HFFc6 (cell line): ENCODE measurements around the gene ARHGEF37. TPM values are rescaled to one million over a fixed set of nuclear protein-coding genes. Genes with fewer than 3 reads are reported as not detected.

ENCODE experiments used
- DNase-seq: peaks from one replicate; pipeline ENCODE4 v3.0.0-alpha.2; 2018
- H3K27ac Mint-ChIP-seq: 2 replicates; pipeline ENCODE4 v1.8.0; 2020; ENCODE audit warnings: mild to moderate bottlenecking, mixed read lengths
- H3K27me3 Mint-ChIP-seq: 2 replicates; pipeline ENCODE4 v1.8.0; 2021; ENCODE audit warnings: mild to moderate bottlenecking, moderate library complexity, mixed read lengths; ENCODE audit not compliant: insufficient read depth
- H3K36me3 Mint-ChIP-seq: 2 replicates; pipeline ENCODE4 v1.8.0; 2021; ENCODE audit warnings: low read depth, mixed read lengths
- H3K4me1 Mint-ChIP-seq: 2 replicates; pipeline ENCODE4 v1.8.0; 2020; ENCODE audit warnings: low read depth, mixed read lengths
- H3K4me3 Mint-ChIP-seq: 2 replicates; pipeline ENCODE4 v1.8.0; 2020; ENCODE audit warnings: mild to moderate bottlenecking, moderate library complexity, mixed read lengths
- H3K9me3 Mint-ChIP-seq: 2 replicates; pipeline ENCODE4 v1.8.0; 2020; ENCODE audit warnings: mild to moderate bottlenecking, mixed read lengths
- CTCF ChIP-seq: fragments of 200-600 bp; sonication (generic); IDR thresholded peaks from 2 replicates; pipeline ENCODE4 v1.5.0; 2021; ENCODE audit warnings: antibody characterized with exemption, mild to moderate bottlenecking
- total RNA-seq, 6 experiments: library from RNA; stranded (reverse); fragmentation: NEBNext Ultra II Directional; extraction: Animal tissue kit (Norgen Biotek cat#: 25700); gene quantifications; 2 replicates in 1 of 6; 3 replicates in 5 of 6; pipeline ENCODE4 v1.2.3, GENCODE V29; 2021

ARHGEF37 gene
- total RNA-seq, 6 experiments from 2014 or later: 0.31 to 0.81 (median 0.38) TPM

GRCh38 chr5:149680810-149681221, 99.5 kb downstream of the ARHGEF37 start:
- no peak for TF ChIP-seq CTCF
- peaks cover 49% of the 10 kb centered on the region for H3K27me3 Mint-ChIP-seq
- H3K36me3 Mint-ChIP-seq: no peaks in the 10 kb centered on the region
- no peaks in the 10 kb centered on the region for H3K9me3 Mint-ChIP-seq
- no peak overlapping the region for H3K27ac Mint-ChIP-seq
- no peak overlapping the region for H3K4me3 Mint-ChIP-seq
- DNase-seq: no peak
- no peaks in the 10 kb centered on the region for H3K4me1 Mint-ChIP-seq

GRCh38 chr5:149681252-149681651, 100.0 kb downstream of the ARHGEF37 start:
- no peak overlapping the region for H3K27ac Mint-ChIP-seq
- no peaks in the 10 kb centered on the region for H3K36me3 Mint-ChIP-seq
- TF ChIP-seq CTCF: no peak
- no peak overlapping the region for H3K4me3 Mint-ChIP-seq
- H3K4me1 Mint-ChIP-seq: no peaks in the 10 kb centered on the region
- no peak for DNase-seq
- no peaks in the 10 kb centered on the region for H3K9me3 Mint-ChIP-seq
- peaks cover 45% of the 10 kb centered on the region for H3K27me3 Mint-ChIP-seq

- no peak for TF ChIP-seq CTCF
- H3K9me3 Mint-ChIP-seq: no peaks in the 10 kb centered on the region
- no peak overlapping the region for H3K27ac Mint-ChIP-seq
- no peaks in the 10 kb centered on the region for H3K4me1 Mint-ChIP-seq
- H3K4me3 Mint-ChIP-seq: no peak overlapping the region
- no peak for DNase-seq
- no peaks in the 10 kb centered on the region for H3K36me3 Mint-ChIP-seq
- H3K27me3 Mint-ChIP-seq: peaks cover 50% of the 10 kb centered on the region
Observed at GRCh38 chr5:149681922-149682321, 100.6 kb downstream of the ARHGEF37 start.

- Mint-ChIP-seq H3K4me1 (no peaks in the 10 kb centered on the region), H3K9me3 (no peaks in the 10 kb centered on the region), H3K36me3 (no peaks in the 10 kb centered on the region), H3K27ac (no peak overlapping the region), H3K4me3 (no peak overlapping the region), H3K27me3 (peaks cover 55% of the 10 kb centered on the region)
- DNase-seq: no peak
- no peak for TF ChIP-seq CTCF
Observed at GRCh38 chr5:149682532-149683075, 101.3 kb downstream of the ARHGEF37 start.

GRCh38 chr5:149683964-149684363, 102.7 kb downstream of the ARHGEF37 start:
- H3K4me3 Mint-ChIP-seq: no peak overlapping the region

More at GRCh38 chr5:149683964-149684363, 102.7 kb downstream of the ARHGEF37 start:
- DNase-seq: no peak
- H3K36me3 Mint-ChIP-seq: no peaks in the 10 kb centered on the region
- no peaks in the 10 kb centered on the region for H3K9me3 Mint-ChIP-seq
- H3K27ac Mint-ChIP-seq: no peak overlapping the region
- TF ChIP-seq CTCF: no peak
- peaks cover 60% of the 10 kb centered on the region for H3K27me3 Mint-ChIP-seq
- no peaks in the 10 kb centered on the region for H3K4me1 Mint-ChIP-seq
